Ishikawa (cell line): ENCODE data around the gene RIN3.

Experiments used
- CEBPB ChIP-seq: IDR thresholded peaks from 2 replicates; pipeline ENCODE4 v1.6.1; 2012
- CREB1 ChIP-seq: IDR thresholded peaks from 2 replicates; pipeline ENCODE4 v1.6.1; 2012; ENCODE audit warnings: low read depth
- EP300 ChIP-seq: IDR thresholded peaks from 2 replicates; pipeline ENCODE4 v1.6.1; 2012; ENCODE audit warnings: borderline replicate concordance
- FOXM1 ChIP-seq: IDR thresholded peaks from 2 replicates; pipeline ENCODE4 v1.6.1; 2012; ENCODE audit warnings: low read depth, borderline replicate concordance
- RAD21 ChIP-seq: IDR thresholded peaks from 2 replicates; pipeline ENCODE4 v1.6.1; 2012; ENCODE audit warnings: low read depth
- TAF1 ChIP-seq: IDR thresholded peaks from 2 replicates; pipeline ENCODE4 v1.6.1; 2012; ENCODE audit warnings: low read depth, mild to moderate bottlenecking
- TCF12 ChIP-seq: IDR thresholded peaks from 2 replicates; pipeline ENCODE4 v1.6.1; 2012; ENCODE audit warnings: low read depth
- TEAD4 ChIP-seq: IDR thresholded peaks from 2 replicates; pipeline ENCODE4 v1.6.1; 2012
- YY1 ChIP-seq: IDR thresholded peaks from 2 replicates; pipeline ENCODE4 v1.6.1; 2012; ENCODE audit warnings: low read depth
- ZBTB7A ChIP-seq: IDR thresholded peaks from 2 replicates; pipeline ENCODE4 v1.6.1; 2012; ENCODE audit warnings: low read depth
- TF ChIP-seq, protein P1 (sequence below): IDR thresholded peaks from 2 replicates; pipeline ENCODE4 v1.6.1; 2012; ENCODE audit warnings: low read depth, mild to moderate bottlenecking
- TF ChIP-seq, protein P2 (sequence below): IDR thresholded peaks from 2 replicates; pipeline ENCODE4 v1.6.1; 2012
- TF ChIP-seq, protein P3 (sequence below): IDR thresholded peaks from 2 replicates; pipeline ENCODE4 v1.6.1; 2012

DNA sequence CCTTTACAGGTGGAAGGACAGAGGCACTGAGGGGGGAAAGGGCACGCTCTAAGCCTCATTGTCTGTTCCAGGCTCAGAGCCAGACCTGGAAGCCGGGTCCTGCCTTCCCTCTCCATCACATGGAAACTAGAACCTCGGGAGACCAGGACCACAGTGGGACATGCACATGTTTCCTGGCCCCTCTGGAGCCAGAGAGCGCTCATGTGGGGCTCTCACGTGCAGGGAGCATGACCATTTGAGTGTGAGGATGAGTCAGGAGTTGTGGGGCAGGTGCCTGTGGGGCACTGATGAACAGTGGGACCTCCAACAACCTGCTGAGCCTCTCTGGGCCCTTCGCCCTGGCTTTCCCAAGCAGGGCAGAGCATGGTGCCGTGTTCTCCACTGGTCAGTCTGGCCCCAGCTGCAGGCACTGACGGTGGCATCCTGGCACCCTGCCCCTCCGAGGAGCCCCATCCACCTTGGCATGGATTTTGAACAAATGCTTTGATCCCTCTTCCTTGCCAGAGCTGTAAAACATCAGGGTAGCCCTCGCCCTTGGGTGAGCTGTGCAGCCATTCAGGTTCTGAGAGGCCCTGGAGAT is 100.2 kb downstream of the RIN3 start:
- TF ChIP-seq CREB1 = no peak
- TF ChIP-seq, protein P1, sequence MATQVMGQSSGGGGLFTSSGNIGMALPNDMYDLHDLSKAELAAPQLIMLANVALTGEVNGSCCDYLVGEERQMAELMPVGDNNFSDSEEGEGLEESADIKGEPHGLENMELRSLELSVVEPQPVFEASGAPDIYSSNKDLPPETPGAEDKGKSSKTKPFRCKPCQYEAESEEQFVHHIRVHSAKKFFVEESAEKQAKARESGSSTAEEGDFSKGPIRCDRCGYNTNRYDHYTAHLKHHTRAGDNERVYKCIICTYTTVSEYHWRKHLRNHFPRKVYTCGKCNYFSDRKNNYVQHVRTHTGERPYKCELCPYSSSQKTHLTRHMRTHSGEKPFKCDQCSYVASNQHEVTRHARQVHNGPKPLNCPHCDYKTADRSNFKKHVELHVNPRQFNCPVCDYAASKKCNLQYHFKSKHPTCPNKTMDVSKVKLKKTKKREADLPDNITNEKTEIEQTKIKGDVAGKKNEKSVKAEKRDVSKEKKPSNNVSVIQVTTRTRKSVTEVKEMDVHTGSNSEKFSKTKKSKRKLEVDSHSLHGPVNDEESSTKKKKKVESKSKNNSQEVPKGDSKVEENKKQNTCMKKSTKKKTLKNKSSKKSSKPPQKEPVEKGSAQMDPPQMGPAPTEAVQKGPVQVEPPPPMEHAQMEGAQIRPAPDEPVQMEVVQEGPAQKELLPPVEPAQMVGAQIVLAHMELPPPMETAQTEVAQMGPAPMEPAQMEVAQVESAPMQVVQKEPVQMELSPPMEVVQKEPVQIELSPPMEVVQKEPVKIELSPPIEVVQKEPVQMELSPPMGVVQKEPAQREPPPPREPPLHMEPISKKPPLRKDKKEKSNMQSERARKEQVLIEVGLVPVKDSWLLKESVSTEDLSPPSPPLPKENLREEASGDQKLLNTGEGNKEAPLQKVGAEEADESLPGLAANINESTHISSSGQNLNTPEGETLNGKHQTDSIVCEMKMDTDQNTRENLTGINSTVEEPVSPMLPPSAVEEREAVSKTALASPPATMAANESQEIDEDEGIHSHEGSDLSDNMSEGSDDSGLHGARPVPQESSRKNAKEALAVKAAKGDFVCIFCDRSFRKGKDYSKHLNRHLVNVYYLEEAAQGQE = no peak
- TF ChIP-seq, protein P2, sequence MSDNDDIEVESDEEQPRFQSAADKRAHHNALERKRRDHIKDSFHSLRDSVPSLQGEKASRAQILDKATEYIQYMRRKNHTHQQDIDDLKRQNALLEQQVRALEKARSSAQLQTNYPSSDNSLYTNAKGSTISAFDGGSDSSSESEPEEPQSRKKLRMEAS = no peak
- no peak for TF ChIP-seq CEBPB
- TF ChIP-seq YY1 = no peak
- TF ChIP-seq TAF1 = no peak
- TF ChIP-seq ZBTB7A = no peak
- no peak for TF ChIP-seq EP300
- no peak for TF ChIP-seq TEAD4
- TF ChIP-seq, protein P3, sequence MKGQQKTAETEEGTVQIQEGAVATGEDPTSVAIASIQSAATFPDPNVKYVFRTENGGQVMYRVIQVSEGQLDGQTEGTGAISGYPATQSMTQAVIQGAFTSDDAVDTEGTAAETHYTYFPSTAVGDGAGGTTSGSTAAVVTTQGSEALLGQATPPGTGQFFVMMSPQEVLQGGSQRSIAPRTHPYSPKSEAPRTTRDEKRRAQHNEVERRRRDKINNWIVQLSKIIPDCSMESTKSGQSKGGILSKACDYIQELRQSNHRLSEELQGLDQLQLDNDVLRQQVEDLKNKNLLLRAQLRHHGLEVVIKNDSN = no peak
- TF ChIP-seq FOXM1 = no peak
- no peak for TF ChIP-seq TCF12
- no peak for TF ChIP-seq RAD21
